H54 (cell line): Measurements from ENCODE around the gene SLAMF6.
"Not testable (repeated sequence)": the region's sequence is repeated elsewhere in the genome, so short reads cannot be mapped to it uniquely, and the experiment has no call there.

Experiments
- DNase-seq: peaks from one replicate; pipeline ENCODE4 v3.0.0; 2011; ENCODE audit warnings: low spot score, mixed read lengths; ENCODE audit not compliant: insufficient read length
- FAIRE-seq: peaks from 3 replicates; lab custom pipeline; 2011; peaks lifted over from hg19 to GRCh38; lab: Jason Lieb, UNC
- POLR2A ChIP-seq: IDR thresholded peaks from 2 replicates; pipeline ENCODE4 v1.6.1; 2011; ENCODE audit warnings: low read depth, mild to moderate bottlenecking, low read length

The SLAMF6 gene

DNA sequence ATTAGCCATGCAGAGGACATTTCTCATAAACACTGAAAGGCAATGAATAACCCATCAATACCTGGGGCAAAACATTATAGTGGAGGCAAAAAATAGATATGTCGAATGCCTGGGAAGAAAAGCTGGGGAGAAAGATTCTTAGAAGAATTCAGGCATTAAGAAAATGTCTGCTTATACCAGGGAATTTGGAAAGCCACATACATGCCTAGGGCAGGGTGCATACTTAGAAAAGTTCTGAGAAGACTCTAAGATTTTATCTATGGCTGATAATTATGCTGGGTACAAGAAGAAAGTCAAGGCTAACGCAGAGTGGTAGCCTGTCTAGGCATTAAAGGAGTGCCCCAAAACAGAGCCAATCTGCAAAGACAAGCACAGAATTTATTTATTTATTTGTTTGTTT is 18.4 kb downstream of the SLAMF6 start:
- no peak for TF ChIP-seq POLR2A
- no peak for FAIRE-seq

DNA sequence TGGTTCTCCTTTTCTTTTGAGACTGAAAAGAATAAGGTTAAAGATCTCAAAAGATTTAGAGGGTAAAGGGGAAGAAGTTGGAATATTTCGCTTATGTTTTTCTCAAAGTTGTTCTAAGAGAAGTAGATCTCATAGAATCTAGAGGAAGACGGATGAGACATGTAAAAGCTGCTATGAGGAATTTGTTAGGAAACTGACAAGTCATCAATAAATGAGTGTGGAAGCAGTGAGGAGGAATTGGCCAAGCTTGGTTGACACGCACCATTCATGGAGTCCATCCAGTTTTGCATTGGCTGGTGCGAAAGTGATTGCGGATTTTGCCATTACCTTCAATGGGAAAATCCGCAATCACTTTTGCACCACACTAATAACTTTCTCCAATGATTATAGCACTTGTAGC is 20.0 kb downstream of the SLAMF6 start:
- FAIRE-seq (no peak), DNase-seq (no peak)
- TF ChIP-seq POLR2A = no peak

More for the DNA sequence above, 18.4 kb downstream of the SLAMF6 start:
- DNase-seq = no peak

DNA sequence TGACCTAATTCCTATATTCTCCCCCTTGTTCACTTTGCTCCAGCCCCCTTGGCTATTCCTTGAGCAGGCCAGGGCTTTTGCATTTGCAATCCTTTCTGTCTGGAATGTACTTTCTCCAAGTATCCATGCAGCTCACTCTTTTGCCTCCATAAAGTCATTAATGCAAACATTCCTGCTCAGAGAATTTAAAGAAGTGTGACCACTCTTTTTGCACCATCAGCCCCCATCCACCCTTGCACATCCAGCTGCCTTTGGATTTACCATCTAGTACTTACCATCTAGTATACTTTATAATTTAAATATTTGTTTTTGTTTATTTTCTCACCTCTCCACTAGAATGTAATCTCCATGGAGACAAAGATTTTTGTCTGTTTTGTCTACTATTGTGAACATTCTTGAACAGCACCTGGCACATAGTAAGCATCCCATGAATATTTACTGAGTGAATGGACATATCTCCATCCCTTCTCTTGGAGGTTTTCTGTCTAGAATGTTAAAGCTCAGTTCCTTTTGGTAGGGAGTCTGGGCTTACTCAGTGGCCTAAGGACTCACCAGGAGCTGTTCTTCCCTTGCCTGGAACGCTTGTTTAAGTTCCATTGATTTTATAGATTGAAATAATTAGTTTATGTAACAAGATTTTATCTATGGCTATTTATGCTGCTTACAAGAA is 22.6 kb downstream of the SLAMF6 start:
- FAIRE-seq = no peak
- TF ChIP-seq POLR2A = no peak
- DNase-seq = no peak

DNA sequence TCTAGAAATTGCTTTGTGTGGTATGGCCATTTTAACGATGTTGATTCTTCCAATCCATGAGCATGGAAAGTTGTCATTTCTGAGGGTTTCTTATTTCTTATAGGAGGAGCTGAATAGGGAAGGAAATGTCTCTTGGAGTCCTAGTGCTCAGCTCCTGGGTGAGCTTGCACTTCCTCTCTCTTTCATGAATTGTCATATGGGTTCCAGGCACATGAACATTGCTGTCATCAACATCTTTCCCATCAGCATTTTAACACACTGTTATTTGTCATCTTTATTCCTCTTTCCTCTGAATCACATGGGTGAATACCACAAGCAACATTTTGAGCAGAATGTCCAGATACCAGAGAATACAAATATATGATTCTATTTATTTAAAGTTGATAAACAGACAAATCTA is 23.4 kb downstream of the SLAMF6 start:
- no peak for FAIRE-seq
- no peak for TF ChIP-seq POLR2A

DNA sequence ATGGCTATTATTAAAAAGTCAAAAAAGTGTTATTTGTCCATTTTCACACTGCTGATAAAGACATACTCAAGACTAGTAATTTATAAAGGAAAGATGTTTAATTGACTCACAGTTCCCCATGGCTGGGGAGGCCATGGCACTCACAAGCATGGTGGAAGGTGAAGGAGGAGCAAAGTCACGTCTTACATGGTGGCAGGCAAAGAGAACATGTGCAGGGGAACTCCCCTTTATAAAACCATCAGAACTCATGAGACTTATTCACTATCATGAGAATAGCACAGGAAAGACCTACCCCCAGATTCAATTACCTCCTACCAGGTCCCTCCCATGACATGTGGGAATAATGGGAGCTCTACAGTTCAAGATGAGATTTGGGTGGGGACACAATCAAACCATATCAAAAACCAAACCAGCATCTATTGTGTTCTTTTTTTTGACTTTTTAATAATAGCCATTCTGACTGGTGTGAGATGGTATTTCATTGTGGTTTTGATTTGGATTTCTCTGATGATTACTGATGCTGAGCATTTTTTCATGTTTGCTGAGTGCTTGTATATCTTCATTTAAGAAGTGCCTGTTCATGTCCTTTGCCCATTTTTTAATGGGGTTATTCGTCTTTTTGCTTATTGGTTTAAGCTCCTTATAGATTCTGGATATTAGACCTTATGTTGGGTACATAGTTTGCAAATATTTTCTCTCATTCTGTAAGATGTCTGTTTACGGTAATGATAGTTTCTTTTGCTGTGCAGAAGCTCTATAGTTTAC is 24.6 kb downstream of the SLAMF6 start:
- FAIRE-seq, DNase-seq: not testable (repeated sequence)

More for the DNA sequence above, 23.4 kb downstream of the SLAMF6 start:
- DNase-seq = no peak

DNA sequence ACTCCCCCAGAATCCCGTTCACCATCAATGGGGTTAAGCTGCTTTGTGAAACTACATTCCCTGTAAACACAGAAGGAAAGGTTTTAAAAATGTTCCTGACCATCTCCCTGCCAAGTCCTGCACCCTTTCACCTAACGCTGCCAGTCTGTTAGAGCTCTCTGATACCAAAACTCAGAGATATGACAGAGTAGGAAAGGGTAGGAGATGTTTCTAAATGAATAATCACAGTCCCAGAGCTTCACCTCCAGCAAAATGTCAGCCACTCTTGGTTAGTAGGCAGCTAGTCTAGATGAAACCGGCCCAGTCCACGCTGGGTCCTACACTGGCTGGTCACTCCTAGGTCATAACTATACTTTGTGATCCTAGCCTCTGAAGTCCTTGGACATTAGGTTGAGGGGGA is 26.7 kb downstream of the SLAMF6 start:
- TF ChIP-seq POLR2A = no peak
- FAIRE-seq = no peak

DNA sequence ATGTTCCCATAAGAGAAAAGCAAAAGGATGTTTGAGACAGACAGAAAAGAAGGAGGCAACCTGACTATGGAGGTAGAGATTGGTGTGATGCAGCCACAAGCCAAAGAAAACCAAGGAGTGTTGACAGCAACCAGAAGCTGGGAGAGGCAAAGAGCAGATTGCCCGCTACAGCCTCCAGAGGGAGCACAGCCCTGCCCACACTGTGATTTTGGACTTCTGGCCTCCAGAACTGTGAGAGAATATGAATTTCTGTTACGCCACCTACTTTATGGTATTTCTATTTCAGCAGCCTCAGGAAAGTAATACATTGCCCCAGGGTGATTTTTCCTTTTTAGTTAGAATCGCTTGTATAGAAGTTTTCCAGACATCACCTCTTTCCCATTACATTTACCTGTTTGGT is 28.4 kb downstream of the SLAMF6 start:
- DNase-seq = no peak
- FAIRE-seq = no peak
- no peak for TF ChIP-seq POLR2A

More for the DNA sequence above, 26.7 kb downstream of the SLAMF6 start:
- no peak for DNase-seq

DNA sequence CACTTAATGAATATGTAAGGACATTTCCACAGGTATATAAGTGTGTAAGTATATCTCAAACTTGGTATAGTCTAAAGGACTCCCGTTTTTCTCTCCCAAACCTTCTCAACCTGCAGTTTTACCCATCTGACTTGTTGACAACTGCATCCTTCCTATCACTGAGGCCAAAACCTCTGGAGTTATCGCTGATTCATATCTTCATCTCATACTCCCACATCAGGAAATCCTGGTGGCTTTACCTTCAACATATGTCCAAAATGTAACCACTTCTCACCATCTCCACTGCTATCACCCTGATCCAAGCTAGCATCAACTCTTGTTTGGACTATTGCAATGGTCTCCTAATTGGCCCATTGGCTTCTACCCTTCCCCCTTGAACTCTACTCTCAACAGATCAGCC is 30.4 kb downstream of the SLAMF6 start:
- FAIRE-seq (no peak), DNase-seq (no peak)
- no peak for TF ChIP-seq POLR2A

DNA sequence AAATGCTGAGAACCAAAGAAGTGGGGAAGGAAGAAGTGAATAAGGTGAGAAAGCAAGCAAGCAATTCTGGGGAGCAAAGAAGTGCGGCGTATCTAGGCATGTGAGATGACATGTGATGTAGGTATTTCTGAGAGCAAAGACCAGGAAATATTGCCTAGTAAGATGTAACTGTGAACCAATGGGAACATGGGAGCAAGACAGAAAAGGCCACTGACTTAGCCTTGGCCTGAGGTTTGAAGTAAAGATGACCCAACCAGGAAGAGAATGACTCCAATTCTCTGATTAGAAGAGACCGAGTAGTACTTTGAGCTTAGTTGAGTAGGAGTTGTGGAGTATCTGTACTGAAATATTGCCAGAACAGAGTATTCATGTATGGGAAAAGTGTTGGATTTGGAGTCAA is 31.1 kb downstream of the SLAMF6 start:
- FAIRE-seq (no peak), DNase-seq (no peak)
- no peak for TF ChIP-seq POLR2A

DNA sequence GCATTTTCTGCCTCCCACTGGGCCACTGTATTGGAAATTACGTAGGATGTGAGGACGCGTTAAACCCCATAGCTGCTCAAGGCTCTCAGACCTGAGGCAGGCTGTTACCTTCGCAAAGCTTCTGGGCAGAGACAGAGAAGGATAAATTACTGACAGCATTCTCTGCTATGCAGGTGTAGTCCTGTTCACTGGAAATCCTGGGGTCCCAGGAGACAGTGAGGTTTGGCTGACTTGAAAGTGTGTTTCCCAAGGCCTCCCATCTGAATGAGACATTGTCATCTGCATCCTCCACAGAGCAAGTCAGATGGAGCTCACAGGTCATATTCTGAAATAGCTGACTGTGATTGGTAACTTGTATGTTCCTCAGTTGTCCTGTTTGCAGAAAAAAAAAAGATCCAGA is 32.0 kb downstream of the SLAMF6 start:
- FAIRE-seq (no peak), DNase-seq (no peak)
- TF ChIP-seq POLR2A = no peak

DNA sequence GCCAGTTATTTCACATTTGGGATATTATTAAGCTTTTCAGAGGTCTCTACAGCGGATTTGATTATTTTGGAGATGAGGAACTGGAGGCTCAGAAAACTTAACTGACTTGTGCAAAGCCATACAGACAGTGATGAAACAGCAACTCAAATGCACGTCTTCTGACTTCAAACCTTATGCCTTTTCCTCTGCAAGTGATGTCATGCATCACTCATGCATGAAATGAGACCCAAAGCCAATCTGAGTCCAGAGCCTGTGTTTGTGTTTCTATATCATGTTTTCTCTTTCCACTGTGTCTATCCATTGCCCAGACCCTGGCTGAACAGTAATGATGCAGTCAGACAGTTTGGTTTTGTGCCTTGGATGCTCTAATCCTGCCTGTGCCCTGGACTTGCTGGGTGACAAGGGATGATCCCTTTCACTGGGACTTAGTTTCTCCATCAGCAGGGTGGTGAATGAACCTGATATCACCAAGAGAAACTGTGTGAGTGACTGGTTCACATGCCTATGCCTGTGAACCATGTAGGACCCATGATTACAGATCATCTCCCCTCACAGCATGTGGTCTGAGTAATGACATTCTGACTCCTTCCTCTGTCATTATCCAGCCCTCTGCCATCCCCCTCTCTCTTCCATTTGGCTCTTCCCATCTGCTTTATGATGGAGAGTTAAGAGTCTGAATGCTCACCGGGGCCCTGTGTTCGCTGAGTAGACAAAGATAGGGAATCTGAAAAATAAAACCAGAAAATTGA is 33.4 kb downstream of the SLAMF6 start:
- DNase-seq (no peak), FAIRE-seq (no peak)
- TF ChIP-seq POLR2A = no peak

DNA sequence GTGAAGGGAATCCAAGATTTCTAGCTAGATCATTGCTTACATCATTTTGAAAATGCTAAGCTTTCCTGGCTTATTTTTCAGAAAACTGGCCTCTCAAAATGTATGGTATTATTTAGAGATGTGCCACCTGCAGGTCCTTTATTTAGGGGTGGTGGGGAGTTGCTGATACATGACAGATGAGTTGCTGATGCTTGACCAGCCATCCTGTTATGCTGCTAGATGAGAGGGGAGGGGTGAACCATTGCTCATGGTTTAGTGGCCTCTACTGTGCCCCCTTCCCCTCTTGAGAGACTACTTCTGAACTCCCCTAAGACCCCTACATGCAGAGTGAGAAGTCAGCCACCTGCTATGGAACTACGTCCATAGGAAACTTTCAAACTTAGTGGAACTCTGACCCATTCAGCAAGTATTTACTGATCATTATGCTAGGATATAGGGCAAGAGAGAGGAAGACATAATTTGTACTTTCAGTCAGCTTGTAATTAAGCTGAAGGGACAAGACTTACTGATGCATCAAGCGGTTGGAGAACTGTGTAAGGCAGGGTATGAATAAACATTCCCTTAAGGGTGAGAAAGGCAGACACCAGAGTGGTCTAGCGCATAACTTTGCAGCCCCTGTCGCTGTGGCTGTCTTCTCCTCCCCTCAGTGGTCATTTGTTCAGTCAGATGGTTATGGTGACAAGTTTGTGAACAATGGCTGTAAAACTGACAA is 34.6 kb downstream of the SLAMF6 start:
- DNase-seq (no peak), FAIRE-seq (no peak)
- no peak for TF ChIP-seq POLR2A

DNA sequence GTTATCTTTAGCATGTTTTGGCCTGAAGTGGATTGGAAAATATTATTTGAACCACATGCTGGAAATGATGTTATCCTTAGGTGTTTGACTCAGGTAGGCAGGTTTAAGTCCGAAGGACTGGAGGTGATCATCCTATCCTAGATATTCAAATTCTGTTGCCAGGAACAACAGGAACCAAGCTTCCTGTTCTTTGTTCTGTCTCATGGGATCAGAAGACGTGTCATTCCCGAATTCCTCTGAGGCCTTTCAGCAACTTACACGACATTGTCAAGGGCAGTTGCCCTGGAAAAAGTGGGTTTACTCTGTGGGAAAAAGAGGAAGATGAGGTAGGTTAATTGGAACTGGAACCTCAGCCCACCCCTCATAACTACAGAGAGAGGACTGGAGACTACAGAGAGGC is 36.6 kb downstream of the SLAMF6 start:
- no peak for DNase-seq
- FAIRE-seq = no peak
- TF ChIP-seq POLR2A = no peak
